Effector CD4-positive, alpha-beta T cell (primary cell): ENCODE data around the gene FOXO3.
"Not testable (repeated sequence)": the region's sequence is repeated elsewhere in the genome, so short reads cannot be mapped to it uniquely, and the experiment has no call there.

Experiments
- DNase-seq: peaks from one replicate; pipeline ENCODE4 v3.0.0-alpha.2; 2020
- total RNA-seq: gene quantifications from one replicate; lab custom pipeline; 2026; lab: John Stamatoyannopoulos, UW

Gene FOXO3
- 84.2 reads per million, percentile 79 among the genes with 10 or more reads in this experiment for total RNA-seq

GRCh38 chr6:108560463-108561308 is at the start of gene FOXO3:
FOXO3 (plus strand) TSS chr6:108560917; CDS start chr6:108561209, 292 bp downstream.
- DNase-seq, result peak; percentile 62

DNA sequence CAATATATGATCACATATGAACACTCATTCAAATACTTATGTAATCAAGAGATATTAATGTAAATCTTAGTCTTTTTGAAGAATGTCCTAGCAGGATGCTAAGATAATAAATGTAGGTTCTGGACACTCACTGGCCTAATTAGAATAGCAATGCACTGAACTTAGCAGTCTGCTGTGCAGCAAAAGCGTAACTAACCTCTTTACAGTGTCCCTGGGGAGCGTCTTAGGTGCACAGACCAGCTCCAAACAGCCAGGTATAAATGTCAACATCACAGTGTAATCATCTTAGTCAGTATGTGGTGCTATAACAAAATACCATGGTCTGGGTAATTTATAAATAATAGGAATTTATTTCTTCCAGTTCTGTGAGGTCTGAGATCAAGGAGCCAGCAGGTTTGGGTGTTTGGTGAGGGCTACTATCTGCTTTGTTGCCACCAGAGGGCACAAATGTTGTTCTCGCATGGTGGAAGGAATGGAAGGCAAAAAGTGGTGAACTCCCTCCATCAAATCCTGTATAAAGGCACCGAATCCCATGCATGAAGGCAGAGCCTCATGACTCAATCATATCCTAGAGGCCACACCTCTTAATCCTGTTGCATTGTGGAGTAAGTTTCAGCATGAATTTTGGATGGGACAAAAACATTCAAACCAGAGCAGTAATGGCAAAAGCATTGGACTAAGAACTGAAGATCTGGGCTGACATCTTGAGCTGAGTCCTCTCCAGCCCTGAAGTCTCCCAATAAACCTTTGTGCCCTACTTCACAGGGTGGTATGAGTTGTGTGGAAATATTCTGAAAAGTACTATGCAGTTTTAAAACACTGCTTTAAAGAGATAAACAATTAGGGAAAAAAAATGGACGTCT is 41.8 kb upstream of the FOXO3 start:
- DNase-seq, result no peak

- no peak for DNase-seq
These were observed 39.1 kb upstream of the FOXO3 start for GRCh38 chr6:108521616-108522107.

GRCh38 chr6:108523697-108524096 is 37.0 kb upstream of the FOXO3 start:
- no peak for DNase-seq

- no peak for DNase-seq
These were observed 36.0 kb upstream of the FOXO3 start for GRCh38 chr6:108524528-108525248.

DNA sequence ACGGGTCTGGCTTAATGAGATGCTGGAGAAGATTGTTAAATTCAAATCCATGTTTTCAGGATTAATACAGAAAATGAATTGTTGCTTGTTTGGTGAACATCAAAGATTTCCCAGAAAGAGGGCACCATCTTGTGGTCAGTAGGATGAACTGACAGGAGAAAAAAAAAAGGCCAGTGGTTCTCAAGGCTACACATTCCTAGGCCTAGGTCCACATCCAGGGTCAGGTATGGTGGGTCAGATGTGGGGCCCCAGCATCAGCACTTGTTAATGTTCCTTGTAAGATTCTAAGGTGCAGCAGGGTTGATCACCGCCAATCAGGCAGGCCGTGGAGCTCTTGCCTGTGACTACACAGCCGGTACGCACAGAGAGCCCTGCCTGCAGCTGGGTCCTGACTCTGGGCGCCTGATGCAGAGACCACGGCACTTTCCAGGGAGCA is 34.0 kb upstream of the FOXO3 start:
- DNase-seq, result no peak

DNA sequence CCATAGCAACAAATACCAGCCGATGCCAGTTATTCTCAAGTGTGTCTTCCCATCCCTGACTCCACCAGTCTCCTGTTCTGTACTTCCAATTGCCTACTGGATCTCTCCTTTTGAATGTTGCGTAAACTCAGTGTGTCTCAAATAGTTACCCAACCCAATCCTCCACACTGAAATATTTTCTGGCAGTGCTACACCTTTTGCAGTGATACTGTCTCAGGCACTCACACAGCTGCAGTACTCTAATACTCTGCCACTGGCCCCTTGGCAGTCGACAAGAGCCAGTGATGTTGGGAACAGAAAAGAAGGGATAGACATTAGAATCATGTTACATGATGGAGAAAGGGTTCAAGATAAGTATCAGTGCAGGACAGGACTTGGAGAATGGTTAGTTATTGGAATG is 31.8 kb upstream of the FOXO3 start:
- DNase-seq, result no peak

DNA sequence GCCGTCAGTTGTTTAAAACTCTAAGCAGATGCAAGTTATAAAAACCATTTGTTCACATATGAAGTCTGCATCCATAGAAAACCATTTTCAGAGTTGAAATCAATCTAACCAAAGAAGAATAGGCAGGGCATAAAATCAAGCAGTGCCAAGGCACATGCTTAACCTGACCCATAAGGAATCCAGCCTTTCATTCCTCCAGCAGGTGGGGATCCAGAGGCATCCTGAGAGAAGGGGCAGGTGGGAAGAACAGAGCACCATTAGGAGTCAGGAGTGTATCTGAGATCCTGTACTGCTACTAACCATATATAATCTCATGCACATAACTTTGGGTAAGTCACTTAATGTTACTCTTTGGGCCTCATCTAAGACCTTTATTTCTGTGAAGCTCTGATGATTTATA is 29.4 kb upstream of the FOXO3 start:
- no peak for DNase-seq

DNA sequence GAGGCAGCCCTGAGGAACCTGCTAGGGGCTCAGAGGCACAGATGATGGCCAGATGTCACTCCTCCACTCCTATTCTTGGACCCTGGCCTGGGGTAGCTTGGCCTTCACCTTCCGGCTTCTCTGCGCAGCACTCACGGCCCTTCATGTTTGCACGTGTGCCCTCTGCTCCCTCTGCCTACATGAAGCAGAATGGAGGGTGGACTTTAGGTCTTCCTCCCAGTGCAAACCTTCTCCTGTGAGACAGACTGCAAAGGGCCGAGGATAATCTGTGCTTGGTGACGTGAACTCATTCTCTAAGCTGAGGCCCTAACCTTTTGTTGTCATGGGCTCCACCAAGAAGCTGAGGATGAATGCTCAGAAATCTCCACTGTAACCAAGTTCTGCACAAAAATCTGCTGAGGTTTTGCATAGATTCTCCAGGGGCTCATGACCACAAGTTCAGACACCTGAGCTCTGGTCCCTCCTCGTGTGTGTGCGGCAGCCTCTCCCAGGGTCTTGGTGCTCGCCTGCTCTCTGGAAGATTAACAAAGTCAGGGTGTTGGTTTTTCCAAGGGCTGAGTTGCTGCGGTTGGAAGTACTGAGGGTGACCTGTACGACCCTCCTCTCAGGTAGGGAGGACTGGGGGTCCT is 25.5 kb upstream of the FOXO3 start:
- no peak for DNase-seq

- DNase-seq, result not testable (repeated sequence)
These were observed 24.7 kb upstream of the FOXO3 start for GRCh38 chr6:108535920-108536535.

DNA sequence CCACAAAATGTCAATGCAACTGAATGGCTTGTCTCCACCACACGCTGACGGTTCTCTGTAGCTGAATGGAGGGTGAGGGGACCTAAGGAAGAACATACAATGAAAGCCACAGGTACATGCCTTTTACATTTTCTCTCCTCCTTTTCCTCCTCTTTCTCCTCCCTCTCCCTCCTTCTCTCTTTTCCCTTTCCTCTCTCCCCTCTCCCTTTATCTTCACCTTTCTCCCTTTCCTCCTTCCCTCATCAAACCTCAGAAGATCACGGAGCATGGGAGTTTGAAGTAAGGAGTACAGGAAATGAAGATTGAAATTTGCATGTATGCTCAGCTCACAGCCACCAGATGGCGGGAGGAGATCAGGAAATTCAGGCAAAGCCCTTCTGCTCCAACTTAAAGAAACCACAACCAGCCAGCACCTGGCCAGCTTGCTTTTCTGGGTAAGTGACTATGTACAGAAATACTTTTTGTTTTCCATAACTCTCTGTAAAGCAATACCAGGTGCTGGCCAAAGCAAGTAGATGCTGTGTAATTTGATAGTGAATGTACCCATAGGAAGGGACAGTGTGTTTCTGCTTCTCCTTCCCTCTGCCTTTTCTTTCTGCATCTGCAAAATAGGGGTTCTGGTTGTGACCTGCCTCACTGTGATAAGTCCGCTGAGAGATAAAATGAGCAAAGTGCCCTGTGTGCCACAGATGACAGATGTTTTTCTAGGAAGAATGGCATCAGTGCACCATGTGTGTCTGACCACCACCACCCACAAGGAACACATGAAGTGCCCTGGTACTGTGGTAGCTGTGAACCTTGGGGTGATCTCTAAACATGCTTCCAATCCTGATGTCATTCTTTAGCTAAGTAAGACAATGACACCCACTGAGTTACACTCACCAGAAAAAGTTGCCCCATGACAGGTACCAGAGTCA is 18.6 kb upstream of the FOXO3 start:
- DNase-seq, result peak; percentile 56

DNA sequence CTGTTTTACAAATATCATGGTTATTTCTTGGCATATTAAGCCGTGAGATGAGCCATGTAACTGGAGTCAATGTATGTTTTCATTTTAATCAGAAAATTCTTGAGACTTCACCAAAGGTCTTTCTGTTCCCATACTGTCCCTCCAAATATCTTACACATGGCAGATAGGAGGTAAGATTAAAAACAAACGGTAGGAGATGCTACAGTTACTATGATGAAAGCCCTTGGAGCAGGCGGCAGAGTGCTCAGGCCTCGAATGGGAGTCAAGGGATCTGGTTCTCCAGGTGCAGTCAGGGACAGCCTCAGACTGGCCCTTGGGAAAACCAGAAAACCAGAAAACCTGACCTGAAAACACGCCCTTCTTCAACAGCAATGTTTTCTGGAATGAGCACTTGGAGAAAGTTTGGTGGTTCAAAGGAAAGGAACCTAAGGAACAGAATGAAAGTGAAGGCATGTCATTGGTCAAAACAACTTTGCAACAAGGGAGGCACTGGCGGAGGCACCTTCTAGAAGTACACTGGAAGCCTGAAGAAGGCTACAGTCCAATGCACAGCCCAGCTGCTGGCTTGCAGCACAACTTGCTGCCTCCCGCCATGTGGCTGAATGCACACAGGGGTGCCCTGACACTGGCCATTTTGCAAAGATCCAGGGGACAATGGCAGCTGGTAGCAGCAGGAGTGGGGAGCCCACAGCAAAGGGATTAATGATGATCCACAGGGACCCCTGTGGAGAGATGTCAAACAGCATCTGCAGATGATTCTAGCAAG is 17.4 kb upstream of the FOXO3 start:
- DNase-seq, result no peak

GRCh38 chr6:108544606-108545005 is 16.1 kb upstream of the FOXO3 start:
- no peak for DNase-seq

- DNase-seq, result no peak
These were observed 14.4 kb upstream of the FOXO3 start for GRCh38 chr6:108546079-108547049.

- no peak for DNase-seq
These were observed 11.5 kb upstream of the FOXO3 start for GRCh38 chr6:108549241-108549640.

- no peak for DNase-seq
These were observed 11.0 kb upstream of the FOXO3 start for GRCh38 chr6:108549741-108550140.

DNA sequence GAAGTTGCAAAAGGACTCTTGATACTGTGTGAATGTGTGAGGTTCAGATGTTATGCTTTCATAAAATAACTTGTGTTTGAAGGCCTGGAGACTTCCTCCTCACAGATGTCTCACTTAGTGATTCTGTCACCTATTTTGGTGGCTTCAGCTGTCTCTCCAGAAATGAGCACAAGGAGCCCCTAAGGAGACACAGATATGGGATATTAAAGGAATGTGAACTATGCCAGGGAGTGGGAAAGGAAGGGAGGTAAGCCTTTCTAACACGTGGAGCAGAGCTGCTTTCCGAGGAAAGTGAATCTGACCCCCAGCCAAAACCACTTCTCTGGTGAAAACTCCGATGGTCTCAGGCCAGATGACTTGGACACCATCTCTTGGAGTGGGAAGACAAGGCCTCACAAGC is 10.5 kb upstream of the FOXO3 start:
- no peak for DNase-seq

GRCh38 chr6:108555399-108556052 is 5.2 kb upstream of the FOXO3 start:
- no peak for DNase-seq
